Neutrophil (primary cell): Measurements from ENCODE around the gene ABCC8.

Experiments used
- H3K27ac ChIP-seq: fragments of 200-600 bp; sonication (generic); 2 replicates; pipeline ENCODE4 v1.5.1; 2016; ENCODE audit warnings: mild to moderate bottlenecking, moderate library complexity
- H3K27me3 ChIP-seq: fragments of 200-600 bp; sonication (generic); 2 replicates; pipeline ENCODE4 v1.6.0; 2016; ENCODE audit warnings: mild to moderate bottlenecking
- H3K36me3 ChIP-seq: fragments of 200-600 bp; sonication (generic); 2 replicates; pipeline ENCODE4 v1.5.1; 2017
- H3K4me1 ChIP-seq, 2 experiments: fragments of 200-600 bp in 1 of 2; sonication (generic) in 1 of 2; 1 replicate in 1 of 2; 2 replicates in 1 of 2; pipeline versions ENCODE4 v1.5.1 to v1.6.1; 2013 to 2016; ENCODE audit warnings: low read depth in 1 of 2, low read length in 1 of 2, mild to moderate bottlenecking in 1 of 2, moderate library complexity in 1 of 2; ENCODE audit not compliant: control insufficient read depth in 1 of 2, insufficient read depth in 1 of 2
- H3K4me3 ChIP-seq, 2 experiments: fragments of 200-600 bp in 1 of 2; sonication (generic) in 1 of 2; 1 replicate in 1 of 2; 2 replicates in 1 of 2; pipeline ENCODE4 v1.5.1; 2013 to 2016; ENCODE audit warnings: low read depth in 1 of 2, low read length in 1 of 2, mild to moderate bottlenecking in 1 of 2, moderate library complexity in 1 of 2
- H3K9me3 ChIP-seq: fragments of 200-600 bp; sonication (generic); 2 replicates; pipeline ENCODE4 v1.5.1; 2016
- TF ChIP-seq, protein P1 (sequence below): fragments of 200-600 bp; sonication (generic); IDR thresholded peaks from 2 replicates; pipeline ENCODE4 v1.5.1; 2016; ENCODE audit warnings: antibody characterized with exemption

ABCC8 gene

GRCh38 chr11:17414992-17415391 lies 61.7 kb downstream of the ABCC8 start:
- TF ChIP-seq, protein P1, sequence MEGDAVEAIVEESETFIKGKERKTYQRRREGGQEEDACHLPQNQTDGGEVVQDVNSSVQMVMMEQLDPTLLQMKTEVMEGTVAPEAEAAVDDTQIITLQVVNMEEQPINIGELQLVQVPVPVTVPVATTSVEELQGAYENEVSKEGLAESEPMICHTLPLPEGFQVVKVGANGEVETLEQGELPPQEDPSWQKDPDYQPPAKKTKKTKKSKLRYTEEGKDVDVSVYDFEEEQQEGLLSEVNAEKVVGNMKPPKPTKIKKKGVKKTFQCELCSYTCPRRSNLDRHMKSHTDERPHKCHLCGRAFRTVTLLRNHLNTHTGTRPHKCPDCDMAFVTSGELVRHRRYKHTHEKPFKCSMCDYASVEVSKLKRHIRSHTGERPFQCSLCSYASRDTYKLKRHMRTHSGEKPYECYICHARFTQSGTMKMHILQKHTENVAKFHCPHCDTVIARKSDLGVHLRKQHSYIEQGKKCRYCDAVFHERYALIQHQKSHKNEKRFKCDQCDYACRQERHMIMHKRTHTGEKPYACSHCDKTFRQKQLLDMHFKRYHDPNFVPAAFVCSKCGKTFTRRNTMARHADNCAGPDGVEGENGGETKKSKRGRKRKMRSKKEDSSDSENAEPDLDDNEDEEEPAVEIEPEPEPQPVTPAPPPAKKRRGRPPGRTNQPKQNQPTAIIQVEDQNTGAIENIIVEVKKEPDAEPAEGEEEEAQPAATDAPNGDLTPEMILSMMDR, result no peak
- no peaks in the 10 kb centered on the region for H3K9me3 ChIP-seq
- H3K27me3 ChIP-seq, result peaks cover 4% of the 10 kb centered on the region

GRCh38 chr11:17414317-17414737 lies 62.3 kb downstream of the ABCC8 start:
- Histone ChIP-seq H3K4me1 (no peaks in the 10 kb centered on the region), H3K27ac (no peak overlapping the region), H3K4me3 (no peak overlapping the region), H3K36me3 (no peaks in the 10 kb centered on the region), H3K9me3 (no peaks in the 10 kb centered on the region), H3K27me3 (peaks cover 4% of the 10 kb centered on the region)
- TF ChIP-seq, protein P1, result no peak

More at GRCh38 chr11:17414992-17415391, 61.7 kb downstream of the ABCC8 start:
- Histone ChIP-seq H3K36me3 (no peaks in the 10 kb centered on the region), H3K27ac (no peak overlapping the region), H3K4me3 (no peak overlapping the region), H3K4me1 (no peaks in the 10 kb centered on the region)

GRCh38 chr11:17413414-17414316 lies 63.0 kb downstream of the ABCC8 start:
- no peaks in the 10 kb centered on the region for H3K4me1 ChIP-seq
- H3K36me3 ChIP-seq, result no peaks in the 10 kb centered on the region
- H3K4me3 ChIP-seq, result no peak overlapping the region
- H3K27me3 ChIP-seq, result peaks cover 4% of the 10 kb centered on the region
- no peak overlapping the region for H3K27ac ChIP-seq
- TF ChIP-seq, protein P1, result no peak
- H3K9me3 ChIP-seq, result no peaks in the 10 kb centered on the region

- no peaks in the 10 kb centered on the region for H3K9me3 ChIP-seq
- TF ChIP-seq, protein P1, result no peak
- no peak overlapping the region for H3K27ac ChIP-seq
- no peaks in the 10 kb centered on the region for H3K36me3 ChIP-seq
- H3K27me3 ChIP-seq, result peaks cover 4% of the 10 kb centered on the region
- no peak overlapping the region for H3K4me3 ChIP-seq
- H3K4me1 ChIP-seq, result no peaks in the 10 kb centered on the region
These were observed 64.0 kb downstream of the ABCC8 start for GRCh38 chr11:17412488-17413180.

DNA sequence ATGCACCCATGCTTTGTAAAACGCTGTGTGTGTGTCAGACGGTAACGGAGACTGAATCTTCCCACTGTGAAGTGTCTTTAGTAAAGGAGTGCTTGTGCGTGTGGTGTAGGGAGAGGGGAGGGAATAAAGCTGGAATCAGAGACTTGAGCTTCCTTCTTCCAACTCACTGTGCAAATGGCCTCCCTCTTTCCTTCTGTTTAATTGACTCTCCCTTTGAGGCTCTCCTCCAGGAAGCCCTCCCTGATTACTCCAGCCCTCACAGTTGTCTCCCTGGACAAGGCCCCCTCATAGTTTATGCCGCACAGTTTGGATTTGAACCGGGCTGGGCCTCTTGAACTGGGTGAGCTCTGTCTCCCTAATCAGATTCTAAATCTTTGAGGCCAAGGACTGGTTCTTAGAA lies 65.2 kb downstream of the ABCC8 start:
- no peaks in the 10 kb centered on the region for H3K9me3 ChIP-seq
- H3K4me1 ChIP-seq, result no peaks in the 10 kb centered on the region
- H3K27me3 ChIP-seq, result peaks cover 4% of the 10 kb centered on the region
- TF ChIP-seq, protein P1, result no peak
- H3K27ac ChIP-seq, result no peak overlapping the region
- no peaks in the 10 kb centered on the region for H3K36me3 ChIP-seq
- H3K4me3 ChIP-seq, result no peak overlapping the region
